ENCODE data around the gene PTGR3.
A peak's percentile ranks its signal among the peaks of the same experiment; 100 is the strongest.

The PTGR3 gene

DNA sequence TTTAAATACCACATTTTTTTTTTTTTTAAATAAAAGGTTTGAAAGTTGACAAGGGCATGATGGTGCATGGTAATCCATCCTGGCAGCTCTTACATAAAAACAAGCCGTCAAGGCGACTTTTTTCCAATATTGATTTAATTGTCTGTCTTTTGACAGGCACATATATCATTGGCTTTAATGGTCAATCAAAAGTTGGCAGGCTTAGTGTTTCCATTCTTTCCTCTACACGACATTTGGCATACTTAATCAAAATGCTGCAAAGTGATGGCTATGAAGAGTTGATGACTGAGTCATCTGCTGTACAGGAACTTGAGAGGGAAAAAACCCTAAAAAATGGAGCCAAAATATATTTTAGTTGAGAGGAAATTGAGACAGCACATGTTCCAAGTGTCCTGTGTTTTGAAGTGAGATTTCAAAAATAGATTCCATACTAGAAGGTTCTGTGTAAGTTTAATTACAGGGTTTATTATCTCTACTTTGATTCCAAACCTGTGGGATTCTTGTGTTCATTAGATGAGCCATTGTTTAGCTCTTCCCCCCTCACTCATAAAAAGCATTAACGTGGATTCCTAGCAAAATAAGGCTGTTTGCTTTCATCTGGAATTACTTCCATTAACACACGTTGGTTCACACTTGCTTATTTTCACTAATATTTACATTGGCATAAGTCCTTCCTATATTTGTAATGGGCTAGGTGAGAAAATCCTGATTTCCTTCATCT lies 4.8 kb upstream of the PTGR3 start:
- ATAC-seq: no peak
- peaks cover 47% of the 10 kb centered on the region for H3K4me1 Mint-ChIP-seq
- no peaks in the 10 kb centered on the region for H3K27me3 Mint-ChIP-seq
- H3K4me3 Mint-ChIP-seq: no peak overlapping the region
- no peaks in the 10 kb centered on the region for H3K9me3 Mint-ChIP-seq
- no peak overlapping the region for H3K27ac Mint-ChIP-seq
- H3K36me3 Mint-ChIP-seq: no peaks in the 10 kb centered on the region

GRCh38 chr18:75212751-75213090 lies 3.8 kb upstream of the PTGR3 start:
- Mint-ChIP-seq H3K4me1 (peaks cover 53% of the 10 kb centered on the region), H3K27ac (peak overlapping the region; percentile 49), H3K4me3 (peak overlapping the region; percentile 72), H3K36me3 (no peaks in the 10 kb centered on the region), H3K9me3 (no peaks in the 10 kb centered on the region), H3K27me3 (no peaks in the 10 kb centered on the region)
- no peak for ATAC-seq

GRCh38 chr18:75211953-75212750 lies 3.2 kb upstream of the PTGR3 start:
- no peak for ATAC-seq
- H3K9me3 Mint-ChIP-seq: no peaks in the 10 kb centered on the region
- H3K27me3 Mint-ChIP-seq: no peaks in the 10 kb centered on the region
- H3K27ac Mint-ChIP-seq: peak overlapping the region; percentile 49
- H3K36me3 Mint-ChIP-seq: no peaks in the 10 kb centered on the region
- peak overlapping the region; percentile 72 for H3K4me3 Mint-ChIP-seq
- H3K4me1 Mint-ChIP-seq: peaks cover 54% of the 10 kb centered on the region

GRCh38 chr18:75211626-75211952 lies 2.6 kb upstream of the PTGR3 start:
- no peaks in the 10 kb centered on the region for H3K9me3 Mint-ChIP-seq
- no peaks in the 10 kb centered on the region for H3K36me3 Mint-ChIP-seq
- no peak for ATAC-seq
- H3K27ac Mint-ChIP-seq: peak overlapping the region; percentile 98
- no peaks in the 10 kb centered on the region for H3K27me3 Mint-ChIP-seq
- peaks cover 53% of the 10 kb centered on the region for H3K4me1 Mint-ChIP-seq
- peak overlapping the region; percentile 72 for H3K4me3 Mint-ChIP-seq

DNA sequence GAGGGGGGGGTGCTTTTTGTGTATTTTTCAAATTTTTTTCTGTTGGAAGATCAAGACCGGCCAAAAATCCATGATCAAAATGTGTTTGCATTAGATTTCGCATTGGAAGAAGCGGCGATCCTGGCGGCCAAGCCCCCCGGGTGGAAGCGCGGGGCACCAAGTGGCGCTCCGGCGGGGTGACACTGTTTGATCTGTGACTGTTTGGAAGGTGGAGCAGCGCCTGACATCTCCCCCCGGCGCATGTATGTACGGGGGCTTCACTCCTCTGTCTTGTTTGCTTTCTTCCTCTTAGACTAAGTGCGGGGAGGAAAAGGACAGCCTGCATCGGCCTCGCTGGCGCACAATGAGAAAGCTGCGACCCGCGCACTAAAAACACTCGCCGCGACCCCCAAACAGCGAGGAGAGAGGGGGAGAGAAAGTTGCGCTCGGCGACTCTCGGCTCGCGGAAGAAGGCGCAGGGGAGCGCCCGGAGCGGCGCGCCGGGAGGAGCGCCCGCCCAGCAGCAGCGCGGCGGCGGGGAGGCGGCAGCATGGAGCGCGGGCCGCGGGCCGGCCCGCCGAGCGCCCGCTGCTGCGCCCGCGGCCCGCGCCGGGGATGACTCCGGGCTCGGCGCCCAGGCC lies 2.2 kb upstream of the PTGR3 start:
- no peaks in the 10 kb centered on the region for H3K36me3 Mint-ChIP-seq
- H3K9me3 Mint-ChIP-seq: no peaks in the 10 kb centered on the region
- no peaks in the 10 kb centered on the region for H3K27me3 Mint-ChIP-seq
- H3K27ac Mint-ChIP-seq: peak overlapping the region; percentile 98
- no peak for ATAC-seq
- H3K4me3 Mint-ChIP-seq: peak overlapping the region; percentile 99
- peaks cover 53% of the 10 kb centered on the region for H3K4me1 Mint-ChIP-seq

- peak; percentile 52 for ATAC-seq
- H3K36me3 Mint-ChIP-seq: no peaks in the 10 kb centered on the region
- peak within 1 kb of the TSS; percentile 99 for H3K4me3 Mint-ChIP-seq
- H3K27ac Mint-ChIP-seq: peak within 1 kb of the TSS; percentile 98
- H3K27me3 Mint-ChIP-seq: peaks cover 5% of the 10 kb centered on the region
- H3K9me3 Mint-ChIP-seq: no peaks in the 10 kb centered on the region
- H3K4me1 Mint-ChIP-seq: peaks cover 53% of the 10 kb centered on the region
These were observed 1.5 kb upstream of the PTGR3 start, which contains the start of gene TSHZ1 for GRCh38 chr18:75210274-75211001. Gene TSHZ1, plus strand, starts transcription at chr18:75210797. Its CDS starts 1,080 bp downstream, at chr18:75211877.

GRCh38 chr18:75209951-75210258 lies 966 bp upstream of the PTGR3 start:
- H3K27ac Mint-ChIP-seq: peak overlapping the region; percentile 98
- peak overlapping the region; percentile 99 for H3K4me3 Mint-ChIP-seq
- H3K27me3 Mint-ChIP-seq: peaks cover 9% of the 10 kb centered on the region
- H3K9me3 Mint-ChIP-seq: no peaks in the 10 kb centered on the region
- H3K36me3 Mint-ChIP-seq: no peaks in the 10 kb centered on the region
- H3K4me1 Mint-ChIP-seq: peaks cover 54% of the 10 kb centered on the region
- no peak for ATAC-seq

DNA sequence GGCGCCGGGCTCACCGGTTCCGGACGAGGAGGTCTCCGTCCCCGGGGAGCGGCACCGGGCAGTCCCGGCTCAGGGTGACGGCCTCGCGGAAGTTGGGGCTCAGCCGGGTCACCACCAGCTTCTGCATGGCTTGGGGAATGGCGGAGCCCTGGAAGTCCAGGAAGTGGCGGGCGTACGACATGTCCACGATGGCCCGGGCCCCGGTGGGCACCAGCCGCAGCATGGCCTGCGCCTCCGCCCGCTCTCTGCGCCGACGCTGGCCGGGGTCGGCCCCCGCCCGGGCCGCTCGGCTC lies 157 bp downstream of the PTGR3 start:
- peak; percentile 49 for ATAC-seq
- H3K27ac Mint-ChIP-seq: peak overlapping the region; percentile 98
- peak overlapping the region; percentile 85 for H3K4me3 Mint-ChIP-seq
- H3K27me3 Mint-ChIP-seq: peaks cover 9% of the 10 kb centered on the region
- no peaks in the 10 kb centered on the region for H3K9me3 Mint-ChIP-seq
- H3K36me3 Mint-ChIP-seq: no peaks in the 10 kb centered on the region
- H3K4me1 Mint-ChIP-seq: peaks cover 55% of the 10 kb centered on the region

DNA sequence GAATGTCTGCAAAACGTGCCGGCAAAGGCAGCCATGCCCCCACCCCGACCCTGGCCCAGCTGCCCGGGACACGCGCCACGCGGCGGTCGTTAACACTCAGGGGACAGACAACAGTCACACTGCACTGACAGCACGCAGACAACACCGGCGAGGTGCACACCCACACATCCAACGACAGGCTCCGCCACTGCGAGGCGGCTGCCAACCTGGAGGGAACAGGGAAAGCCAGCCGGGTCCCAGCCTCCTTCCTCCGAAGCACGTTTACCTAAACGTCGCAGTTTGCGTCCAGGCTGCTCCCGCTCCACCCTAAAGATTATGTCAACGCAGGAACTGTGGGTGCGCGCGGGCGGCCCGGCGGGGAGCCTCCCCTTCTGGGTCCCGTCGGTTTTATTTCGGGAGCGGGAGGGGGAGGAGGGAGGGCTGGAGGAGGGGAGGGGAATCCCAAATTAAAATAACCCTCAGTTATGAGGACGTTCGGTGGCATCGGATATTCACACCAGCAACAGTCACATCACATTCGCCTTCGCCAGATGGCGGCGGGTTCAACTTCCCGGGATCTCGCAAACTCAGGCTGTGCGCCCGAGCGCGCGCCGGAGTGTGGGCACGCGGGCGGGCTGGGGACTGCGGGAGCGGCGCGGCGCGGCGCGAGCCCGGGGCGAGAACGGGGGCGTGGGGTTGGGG lies 644 bp downstream of the PTGR3 start:
- Mint-ChIP-seq H3K9me3 (no peaks in the 10 kb centered on the region), H3K4me3 (peak overlapping the region; percentile 85), H3K27ac (peak overlapping the region; percentile 98), H3K36me3 (no peaks in the 10 kb centered on the region), H3K27me3 (peaks cover 9% of the 10 kb centered on the region), H3K4me1 (peaks cover 55% of the 10 kb centered on the region)
- ATAC-seq: peak; percentile 0

GRCh38 chr18:75207310-75208154 lies 1.4 kb downstream of the PTGR3 start:
- Mint-ChIP-seq H3K4me1 (peaks cover 49% of the 10 kb centered on the region), H3K27me3 (peaks cover 9% of the 10 kb centered on the region), H3K4me3 (peak overlapping the region; percentile 85), H3K27ac (peak overlapping the region; percentile 98), H3K36me3 (no peaks in the 10 kb centered on the region), H3K9me3 (no peaks in the 10 kb centered on the region)
- ATAC-seq: peak; percentile 2

DNA sequence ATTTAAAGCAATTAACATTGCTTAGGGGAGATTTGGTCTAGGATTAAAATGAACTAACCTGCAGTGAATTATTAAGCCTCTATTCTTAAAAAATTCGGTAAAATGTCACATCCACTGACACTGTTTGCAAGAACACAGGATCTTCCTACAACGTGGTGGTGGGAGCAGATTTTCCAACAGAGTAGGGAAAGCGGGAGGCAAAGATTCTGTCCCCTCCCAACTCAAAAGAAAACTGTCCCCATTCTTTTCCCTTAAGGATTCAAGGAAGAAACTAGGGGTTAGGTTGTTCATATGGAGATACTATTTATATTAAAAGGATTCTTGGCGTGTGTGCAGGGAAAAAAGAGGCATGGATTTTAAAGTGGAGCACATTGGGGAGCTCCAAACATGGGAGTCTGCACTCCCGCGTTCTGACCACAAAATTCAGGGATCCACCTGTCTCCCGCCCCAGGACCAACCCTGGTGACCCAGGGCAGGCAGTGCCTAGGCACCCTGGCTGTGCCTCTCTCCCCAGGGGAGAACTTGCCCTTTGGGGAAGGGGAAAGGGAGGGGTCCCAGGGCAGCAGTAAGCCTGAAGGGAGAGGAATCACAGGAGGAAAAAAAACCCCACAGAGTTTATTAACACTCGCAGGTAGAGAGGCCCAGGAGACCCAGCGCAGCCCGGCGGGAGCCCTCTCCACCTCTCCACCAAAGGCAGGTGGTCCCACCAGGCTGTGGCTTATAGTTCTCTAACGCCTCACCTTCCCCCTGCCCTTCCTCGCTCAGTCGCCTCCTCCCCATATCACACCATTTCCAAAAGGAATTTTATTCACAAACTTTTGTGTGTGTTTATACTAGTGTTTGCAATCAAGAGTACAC lies 2.3 kb downstream of the PTGR3 start:
- Mint-ChIP-seq H3K36me3 (peaks cover 3% of the 10 kb centered on the region), H3K27me3 (peaks cover 9% of the 10 kb centered on the region), H3K9me3 (no peaks in the 10 kb centered on the region), H3K4me3 (no peak overlapping the region), H3K4me1 (peaks cover 46% of the 10 kb centered on the region), H3K27ac (no peak overlapping the region)
- no peak for ATAC-seq

GRCh38 chr18:75205514-75206132 lies 3.3 kb downstream of the PTGR3 start:
- Mint-ChIP-seq H3K36me3 (peaks cover 12% of the 10 kb centered on the region), H3K4me1 (peaks cover 40% of the 10 kb centered on the region), H3K9me3 (no peaks in the 10 kb centered on the region), H3K27me3 (peaks cover 9% of the 10 kb centered on the region), H3K4me3 (no peak overlapping the region), H3K27ac (no peak overlapping the region)
- ATAC-seq: no peak

GRCh38 chr18:75204732-75205513 lies 4.0 kb downstream of the PTGR3 start:
- no peaks in the 10 kb centered on the region for H3K9me3 Mint-ChIP-seq
- peaks cover 19% of the 10 kb centered on the region for H3K36me3 Mint-ChIP-seq
- peaks cover 9% of the 10 kb centered on the region for H3K27me3 Mint-ChIP-seq
- H3K4me3 Mint-ChIP-seq: peak overlapping the region; percentile 68
- peaks cover 35% of the 10 kb centered on the region for H3K4me1 Mint-ChIP-seq
- H3K27ac Mint-ChIP-seq: no peak overlapping the region
- no peak for ATAC-seq

All from stimulated activated memory B cell treated with anti-CD40 and anti-IgM and Interleukin-4, amounts not matched to agents 10 μg/mL and 1 μg/mL and 100 μg/mL, for 72 hours (primary cell).